Stimulated activated CD8-positive, alpha-beta memory T cell treated with anti-CD3 and anti-CD28 coated beads, Interleukin-4, amount 100 ng/mL, for 1 hour (primary cell): ENCODE data around the gene WNT11.

Experiments used
- DNase-seq, 2 donors: peaks; one replicate each; pipeline ENCODE4 v3.0.0-alpha.2; 2020; ENCODE audit warnings: low read depth in 2 of 2, low spot score in 1 of 2

Gene WNT11

DNA sequence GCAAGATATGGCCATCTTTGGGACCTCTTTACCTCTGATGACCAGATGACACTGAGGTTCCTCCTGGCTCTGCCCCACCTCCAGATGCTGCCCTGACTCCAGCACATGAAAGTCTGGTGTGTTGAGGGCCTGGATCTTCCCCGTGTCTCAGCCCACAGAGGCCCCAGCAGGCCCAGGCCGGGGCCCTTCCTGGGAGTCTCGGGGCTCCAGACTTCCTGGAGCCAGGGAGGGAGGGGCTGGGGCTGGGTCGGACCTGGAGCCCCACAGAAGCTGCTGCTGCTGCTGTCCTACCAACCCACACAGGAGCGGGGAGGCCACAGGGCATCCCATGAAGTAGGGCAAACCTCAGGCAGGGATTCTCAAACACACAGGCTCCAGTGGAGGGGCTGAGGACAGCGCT lies 32.2 kb upstream of the WNT11 start:
- DNase-seq: no peak

DNA sequence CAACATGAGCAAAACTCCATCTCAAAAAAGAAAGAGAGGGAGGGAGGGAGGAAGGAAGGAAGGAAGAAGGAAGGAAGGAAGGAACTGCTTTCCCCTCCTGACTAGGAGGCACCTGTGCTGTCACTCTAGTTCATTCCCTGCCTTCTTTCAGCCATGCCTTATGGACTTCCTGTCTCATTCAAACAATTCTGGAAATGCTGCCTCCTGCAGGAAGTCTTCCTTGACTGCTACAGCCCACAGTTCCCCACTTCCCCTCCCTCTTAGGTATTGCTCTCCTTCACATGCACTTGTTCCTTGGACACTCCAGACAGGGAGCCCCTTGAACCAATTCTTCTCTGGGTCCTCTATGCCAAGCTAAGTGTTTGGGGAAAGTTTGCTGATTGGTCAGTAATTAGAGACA lies 31.6 kb upstream of the WNT11 start:
- DNase-seq: no peak

DNA sequence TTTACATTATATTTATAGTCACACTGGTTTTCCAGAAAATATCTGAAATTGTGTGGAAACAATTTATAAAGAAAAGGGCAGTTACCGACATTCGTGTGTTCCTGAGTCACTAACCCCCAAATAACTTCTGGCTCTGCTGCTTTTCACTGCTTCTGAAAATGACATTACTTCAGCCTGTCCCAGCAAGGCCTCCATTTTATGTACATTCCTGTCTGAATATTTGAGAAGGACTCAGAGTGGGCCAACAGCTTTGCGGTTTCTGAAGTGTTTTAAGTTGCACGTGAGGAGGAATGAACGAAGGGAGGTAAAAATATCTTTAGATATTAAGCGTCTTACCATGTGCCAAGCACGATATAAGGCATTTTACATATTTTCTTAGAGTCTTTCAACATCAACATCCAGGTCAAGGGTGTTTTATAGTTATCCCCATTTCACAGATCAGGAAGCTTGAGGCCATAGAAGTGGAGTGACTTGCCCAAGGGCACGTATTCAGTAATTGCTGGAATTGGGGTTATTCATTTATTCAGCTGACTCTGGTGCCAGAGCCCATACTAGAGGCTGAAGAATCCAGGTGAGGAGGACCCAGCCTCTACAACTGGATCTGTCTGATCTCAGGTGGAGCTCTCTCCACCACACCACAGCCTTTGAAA lies 30.8 kb upstream of the WNT11 start:
- no peak for DNase-seq

DNA sequence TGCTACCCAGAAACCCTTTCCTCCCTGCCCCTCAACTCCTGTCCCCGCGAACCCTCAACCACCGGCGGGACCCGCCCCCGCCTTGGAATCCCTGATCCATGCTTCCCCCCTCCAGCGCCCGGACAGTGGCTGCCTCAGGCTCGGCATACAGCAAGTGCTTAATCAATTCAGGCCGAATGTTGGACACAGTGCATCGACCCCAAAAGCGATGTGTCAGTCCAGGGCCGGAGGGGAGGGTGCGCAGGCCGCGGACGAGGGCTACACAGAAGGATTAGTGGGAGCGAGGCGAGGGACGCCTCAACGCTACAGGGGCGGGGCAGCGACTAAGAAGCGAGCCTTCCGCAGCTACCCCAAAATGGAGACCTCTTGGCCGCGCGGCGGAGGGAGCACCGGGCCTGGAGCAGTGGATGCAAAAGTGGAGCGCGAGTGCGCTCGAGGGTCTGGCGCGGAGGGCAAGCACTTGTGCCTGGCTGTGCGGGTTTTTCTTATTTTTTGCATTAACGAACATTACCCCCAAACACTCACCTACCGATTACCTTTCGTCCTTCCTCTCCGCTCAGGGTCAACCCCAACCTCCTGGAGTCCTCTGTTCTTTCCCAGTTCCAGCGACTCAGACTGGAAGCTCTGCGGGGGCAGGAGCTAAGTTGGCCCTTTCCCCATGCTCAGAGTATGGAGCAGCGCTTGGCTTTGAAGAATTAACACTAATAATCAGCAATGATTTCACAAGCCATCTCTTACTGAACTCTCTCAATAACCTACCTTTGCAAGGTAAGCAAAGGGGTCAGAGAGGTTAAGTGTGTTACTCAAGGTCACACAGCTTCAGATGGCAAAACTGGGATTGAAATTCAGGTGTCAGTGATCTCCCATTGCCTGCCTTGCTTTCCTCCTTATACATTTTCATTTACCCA lies 30.0 kb upstream of the WNT11 start:
- DNase-seq: no peak

DNA sequence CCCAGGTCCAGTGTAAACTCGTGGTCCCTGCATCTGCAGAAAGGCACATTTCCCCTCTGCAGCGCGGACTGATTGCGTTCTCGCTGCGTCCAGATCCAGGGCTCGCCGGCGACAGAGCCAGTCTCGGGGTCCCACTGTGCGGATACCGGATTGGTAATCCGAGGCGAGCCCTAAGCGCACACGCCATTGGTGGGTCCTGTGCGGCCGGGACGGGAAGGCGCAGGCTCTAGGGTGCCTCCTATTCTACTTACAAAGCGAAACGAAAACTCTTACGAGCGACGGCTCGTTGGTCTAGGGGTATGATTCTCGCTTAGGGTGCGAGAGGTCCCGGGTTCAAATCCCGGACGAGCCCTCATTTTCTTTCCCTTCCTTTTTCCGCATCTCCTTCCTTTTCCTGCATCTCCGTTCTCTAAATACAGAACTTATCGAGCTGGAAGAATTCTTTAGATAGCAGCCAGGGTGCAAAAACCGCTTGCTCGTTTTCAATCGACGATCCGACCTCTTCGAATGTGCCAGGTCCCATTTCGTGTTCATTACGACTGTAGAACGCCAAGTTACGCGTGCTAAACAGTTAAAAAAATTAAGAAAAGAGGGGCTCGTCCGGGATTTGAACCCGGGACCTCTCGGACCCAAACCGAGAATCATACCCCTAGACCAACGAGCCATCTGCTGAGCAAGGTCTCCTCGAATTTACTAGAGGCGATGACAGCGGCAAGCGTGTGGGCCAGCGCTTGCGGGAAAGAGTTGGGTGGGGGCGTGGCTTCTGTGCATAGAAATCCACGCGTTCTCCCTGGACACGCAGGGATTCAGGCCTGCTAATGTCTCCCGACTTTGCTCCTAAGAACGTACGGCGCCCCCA lies 29.2 kb upstream of the WNT11 start:
- peak; percentile 80 to 85 for DNase-seq

DNA sequence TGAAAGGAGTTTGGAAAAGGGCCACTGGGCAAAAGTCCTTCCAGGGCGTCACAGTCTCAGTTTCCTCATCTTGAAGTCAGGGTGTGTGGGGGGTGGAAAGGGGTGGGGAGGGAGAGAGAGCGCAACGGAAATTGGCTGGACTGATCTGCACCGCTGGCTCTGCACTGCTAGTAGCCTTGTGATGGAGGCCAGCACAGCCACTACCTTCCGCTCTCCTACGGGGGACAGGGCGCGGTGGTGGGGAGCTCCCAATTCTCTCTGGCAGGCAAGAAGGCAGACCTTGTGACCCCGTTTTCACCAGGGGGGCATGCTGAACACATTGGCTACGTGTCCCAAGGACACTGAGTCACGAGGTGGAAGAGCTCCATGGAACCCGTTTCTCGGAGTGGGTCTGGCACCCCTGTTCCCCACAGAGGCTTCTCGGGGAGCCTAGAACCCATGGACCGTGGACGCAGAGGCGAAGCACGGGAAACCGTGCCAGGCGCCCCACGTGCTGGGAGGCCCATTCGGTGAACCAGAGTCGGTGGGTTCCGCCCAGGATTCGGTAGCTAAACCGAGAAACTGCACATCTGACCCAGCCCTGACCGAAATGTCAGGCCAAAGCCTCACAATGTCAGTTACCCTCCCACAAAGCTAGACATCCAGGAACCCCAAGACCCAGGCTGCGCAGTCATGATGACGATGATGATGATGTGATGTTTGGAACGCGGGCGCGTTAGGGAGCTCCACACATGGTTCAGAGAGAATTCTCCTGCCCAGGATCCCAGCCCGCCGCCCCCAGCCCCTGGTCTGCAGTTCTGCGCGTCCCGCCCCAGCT lies 28.3 kb upstream of the WNT11 start:
- DNase-seq: no peak

DNA sequence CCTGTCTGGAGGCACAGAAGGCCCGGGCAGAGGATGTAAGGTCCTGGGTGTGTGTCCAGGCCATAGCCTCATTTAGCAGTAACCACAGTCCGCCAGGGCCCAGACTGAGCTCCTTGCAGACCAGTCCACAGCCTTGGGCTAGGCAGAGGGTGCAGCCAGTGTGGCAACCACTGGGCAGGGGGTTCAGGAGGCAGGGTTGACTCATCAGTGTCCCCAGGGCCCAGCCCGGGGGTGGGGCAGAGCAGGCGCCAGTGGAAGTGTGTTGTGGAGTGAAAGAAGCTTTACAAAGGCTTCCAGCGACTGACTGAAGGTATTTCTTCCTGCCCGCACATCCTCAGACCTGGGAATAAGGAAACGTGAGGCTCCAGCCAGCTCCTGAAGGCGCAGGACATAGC lies 27.7 kb upstream of the WNT11 start:
- DNase-seq: no peak

DNA sequence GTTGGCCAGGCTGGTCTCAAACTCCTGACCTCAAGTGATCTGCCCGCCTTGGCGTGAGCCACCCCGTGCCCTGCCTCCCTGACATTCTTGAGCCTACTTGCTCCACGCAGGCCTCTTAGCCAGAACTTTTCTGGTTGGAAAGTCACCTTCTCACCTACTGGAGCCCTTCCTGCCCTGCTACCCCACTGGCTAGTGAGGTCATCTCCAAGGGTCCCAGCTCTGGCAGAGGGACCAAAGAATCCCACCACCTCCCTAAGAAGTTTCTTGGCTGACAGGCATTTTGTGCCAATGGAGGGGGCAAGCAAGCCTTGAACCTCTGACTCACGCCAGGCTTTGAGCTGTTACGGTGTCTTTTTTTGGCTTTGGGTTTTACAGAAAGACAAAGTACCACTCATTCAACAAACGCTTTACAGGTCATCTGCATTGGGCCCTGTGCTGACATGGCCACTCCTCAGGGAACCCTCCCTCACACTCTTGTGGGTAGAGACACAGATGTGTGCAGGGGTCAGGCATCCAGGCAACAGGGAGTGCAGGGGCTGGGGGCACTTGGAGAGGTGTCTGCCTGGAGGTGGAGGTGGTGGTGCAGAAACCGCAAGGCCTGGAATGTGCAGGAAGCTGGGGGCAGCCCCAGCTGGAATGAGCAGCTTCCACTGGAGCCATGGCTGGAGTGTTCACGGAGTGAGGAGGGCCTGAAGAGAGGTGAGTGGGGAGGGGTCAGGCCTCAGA lies 27.1 kb upstream of the WNT11 start:
- no peak for DNase-seq

DNA sequence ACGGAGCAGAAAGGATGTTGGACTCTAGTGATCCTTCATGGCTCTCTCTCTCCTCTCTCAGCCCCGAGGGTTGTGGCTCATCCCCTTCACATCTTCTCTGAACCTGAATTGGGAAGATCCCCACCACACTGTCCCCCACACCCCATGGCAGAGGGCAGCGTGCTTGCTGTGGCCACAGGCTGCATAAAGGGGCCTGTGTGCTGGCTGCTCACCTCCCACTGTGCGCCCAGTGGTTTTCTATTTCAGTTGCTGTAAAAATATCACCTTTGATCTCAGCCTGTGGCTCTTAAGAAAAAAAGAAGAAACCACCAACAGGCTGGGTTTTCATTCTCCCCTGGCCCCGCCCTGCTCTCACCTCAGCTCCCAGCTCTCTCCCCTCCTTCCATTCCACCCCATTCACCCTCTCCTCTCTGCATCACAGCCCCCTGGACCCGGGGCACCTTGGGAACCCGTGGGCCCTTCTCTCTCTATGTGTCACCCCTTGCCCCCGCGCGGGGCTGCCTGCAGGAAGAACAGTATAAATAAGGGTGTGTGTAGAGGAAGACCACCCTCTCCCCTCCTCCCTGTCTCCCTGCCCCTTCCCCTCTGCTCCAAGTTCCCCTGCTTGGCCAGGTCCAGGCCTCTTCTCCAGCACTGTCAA lies 25.8 kb upstream of the WNT11 start:
- no peak for DNase-seq

DNA sequence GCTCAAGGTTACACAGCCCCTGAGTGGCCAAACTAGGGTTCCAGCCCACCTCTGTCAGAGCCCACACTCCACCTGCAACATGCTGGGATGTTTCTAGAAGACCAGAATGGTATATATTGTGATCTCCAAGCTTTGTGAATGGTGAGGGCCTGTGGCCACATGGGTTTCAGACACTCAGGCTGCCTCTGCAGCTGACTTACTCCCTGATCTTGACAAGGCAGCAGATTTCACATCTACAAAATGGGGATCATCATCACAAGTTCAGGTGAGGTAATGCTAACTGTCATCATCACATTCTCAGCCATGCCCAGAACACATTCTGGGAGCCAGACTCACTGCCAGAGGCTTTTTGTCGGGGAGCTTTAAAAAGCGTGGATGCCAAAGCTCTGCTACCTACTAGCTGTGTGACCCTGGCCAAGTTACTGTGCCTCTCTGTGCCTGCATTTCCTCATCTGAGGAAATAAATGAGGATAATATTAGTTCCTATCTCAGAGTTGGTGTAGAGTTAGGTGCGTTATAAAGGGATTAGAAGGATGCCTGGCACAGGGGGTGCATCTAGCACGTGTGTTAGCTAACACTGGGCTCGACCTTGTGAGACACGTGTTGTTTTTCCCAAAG lies 24.9 kb upstream of the WNT11 start:
- DNase-seq: no peak

DNA sequence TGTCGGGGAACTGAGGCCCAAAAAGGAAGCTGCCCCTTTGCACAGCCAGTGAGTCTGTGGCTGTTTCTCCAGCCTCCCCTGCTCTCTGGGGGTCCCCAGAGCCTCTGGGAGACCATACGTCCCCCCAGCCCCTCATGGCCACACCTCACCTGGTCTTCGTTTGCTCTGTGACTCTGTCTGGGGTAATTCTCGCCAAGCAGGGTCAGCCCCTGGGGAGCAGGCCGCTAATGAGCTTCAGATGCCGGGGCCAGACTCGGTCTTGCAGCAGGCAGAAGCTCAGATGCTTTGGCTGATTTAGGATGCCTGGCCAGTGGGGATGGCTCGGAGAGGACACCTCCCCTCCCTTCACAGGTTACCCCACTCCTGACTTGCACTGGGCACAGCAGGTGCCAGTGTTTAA lies 24.1 kb upstream of the WNT11 start:
- DNase-seq: no peak

DNA sequence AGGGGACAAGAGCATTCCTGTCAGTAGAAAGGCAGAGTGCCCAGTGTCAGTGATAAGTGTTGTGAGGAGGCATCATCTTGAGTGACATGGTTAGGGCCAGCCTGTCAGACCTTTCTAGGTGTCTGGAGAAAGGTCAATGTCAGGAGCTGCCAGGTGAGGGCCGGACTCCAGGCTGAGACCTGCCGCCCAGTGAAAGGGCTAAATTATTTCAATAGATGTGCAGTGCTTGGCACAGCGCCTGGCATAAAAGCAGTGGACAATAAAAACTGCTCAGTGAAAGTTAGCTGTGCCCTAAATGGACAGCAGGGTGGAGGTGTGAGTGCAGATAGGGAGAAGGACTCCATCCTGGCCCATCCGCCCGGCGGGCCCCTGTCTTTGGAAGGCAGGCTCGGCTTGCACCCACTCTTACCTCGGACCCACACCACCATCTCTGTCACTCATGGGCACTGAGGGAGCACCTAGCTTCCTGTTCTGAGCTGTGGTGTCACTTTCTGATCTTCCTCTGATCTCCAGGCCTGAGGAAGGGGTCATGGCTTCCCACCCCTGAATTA lies 23.5 kb upstream of the WNT11 start:
- DNase-seq: no peak

DNA sequence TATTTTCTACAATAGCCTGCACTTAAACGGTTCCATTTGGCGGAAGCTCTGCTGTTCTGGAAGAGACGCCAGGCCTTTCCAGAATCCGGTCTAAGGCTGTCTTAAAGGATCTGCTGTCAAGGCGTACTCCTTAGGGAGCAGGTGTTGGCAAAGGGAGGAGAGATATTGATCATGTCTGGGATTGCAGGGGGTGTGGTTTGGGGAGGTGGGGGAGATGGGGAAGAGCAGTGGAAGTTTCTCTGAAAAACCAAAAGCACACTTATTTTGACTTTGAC lies 22.5 kb upstream of the WNT11 start:
- DNase-seq: no peak

DNA sequence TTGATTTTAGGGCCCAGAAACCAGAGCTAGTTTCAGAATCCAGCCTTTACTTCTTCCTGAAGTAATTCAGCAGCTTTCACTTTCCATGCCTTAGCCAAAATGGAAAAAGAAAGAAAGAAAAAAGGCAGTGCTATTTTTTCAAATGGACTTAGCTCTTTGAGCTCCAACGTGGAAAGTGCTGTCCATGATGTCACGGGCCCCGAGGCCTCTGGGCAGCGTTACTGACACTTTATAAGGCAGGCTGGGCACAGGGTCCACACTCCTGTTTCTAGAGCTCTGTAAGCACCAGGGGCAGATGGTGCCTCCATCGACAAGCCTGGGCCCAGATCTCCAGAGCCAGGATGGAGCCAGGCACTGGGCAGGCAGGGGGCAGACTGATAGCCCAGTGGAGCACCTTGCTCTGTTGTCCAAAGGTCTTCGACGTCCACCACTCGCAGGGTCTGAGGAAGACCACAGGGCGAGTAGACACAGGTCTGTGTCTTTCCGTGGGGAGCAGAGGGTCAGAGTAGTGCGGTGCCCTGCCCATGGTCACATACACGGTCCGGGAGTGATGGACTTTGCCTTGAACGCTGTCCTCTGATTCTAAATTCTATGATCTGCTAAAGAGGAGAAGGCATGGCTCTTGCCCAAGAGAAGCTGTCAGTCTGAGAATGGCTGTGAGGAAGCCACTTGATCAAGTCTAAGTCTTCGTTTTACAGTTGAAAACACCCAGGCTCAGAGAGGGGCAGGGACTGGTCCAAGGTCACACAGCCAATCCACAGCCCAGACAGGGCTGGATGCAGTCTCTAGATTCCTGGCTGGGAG lies 22.0 kb upstream of the WNT11 start:
- DNase-seq: no peak

DNA sequence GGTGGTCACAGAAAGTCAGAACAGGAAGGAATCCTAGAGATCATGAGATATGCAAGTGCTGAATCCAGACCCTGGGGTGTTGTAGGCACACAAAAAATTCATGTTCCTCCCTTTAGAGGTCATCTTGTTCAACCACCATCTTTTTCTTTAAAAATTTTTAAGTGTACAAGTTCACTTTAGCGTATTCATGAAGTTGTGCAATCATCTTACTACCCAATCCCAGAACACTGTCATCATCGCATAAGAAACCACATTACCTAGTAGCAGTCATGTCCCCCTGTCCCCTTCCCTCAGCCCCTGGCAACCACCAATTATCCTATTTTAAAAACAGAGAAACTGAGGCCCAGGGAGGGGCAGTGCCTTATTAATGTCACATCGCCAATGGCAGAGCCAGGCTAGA lies 20.3 kb upstream of the WNT11 start:
- no peak for DNase-seq

DNA sequence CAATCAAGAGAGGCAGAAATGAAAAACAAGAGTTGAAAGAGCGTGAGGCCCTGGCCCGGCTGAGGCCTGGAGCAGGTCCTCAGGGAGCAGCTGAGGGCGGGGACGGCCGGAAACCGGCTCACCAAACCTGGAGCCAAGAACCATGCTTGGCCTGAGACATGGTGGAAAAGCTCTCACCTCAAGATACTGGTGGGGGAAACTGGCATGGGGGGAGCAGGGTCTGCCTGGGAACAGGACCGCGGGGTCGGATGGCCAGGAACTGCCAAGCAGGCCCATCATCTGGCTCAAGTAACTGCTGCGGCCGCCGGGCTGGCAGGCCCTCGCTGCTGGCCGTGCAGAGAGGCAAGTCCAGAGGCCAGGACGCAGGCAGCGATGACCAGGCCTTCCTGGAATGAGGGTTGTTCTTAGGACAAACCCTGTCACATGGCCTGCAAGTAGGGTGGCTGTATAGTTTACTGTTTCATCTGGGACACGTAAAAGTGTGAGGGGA lies 18.9 kb upstream of the WNT11 start:
- DNase-seq: no peak

DNA sequence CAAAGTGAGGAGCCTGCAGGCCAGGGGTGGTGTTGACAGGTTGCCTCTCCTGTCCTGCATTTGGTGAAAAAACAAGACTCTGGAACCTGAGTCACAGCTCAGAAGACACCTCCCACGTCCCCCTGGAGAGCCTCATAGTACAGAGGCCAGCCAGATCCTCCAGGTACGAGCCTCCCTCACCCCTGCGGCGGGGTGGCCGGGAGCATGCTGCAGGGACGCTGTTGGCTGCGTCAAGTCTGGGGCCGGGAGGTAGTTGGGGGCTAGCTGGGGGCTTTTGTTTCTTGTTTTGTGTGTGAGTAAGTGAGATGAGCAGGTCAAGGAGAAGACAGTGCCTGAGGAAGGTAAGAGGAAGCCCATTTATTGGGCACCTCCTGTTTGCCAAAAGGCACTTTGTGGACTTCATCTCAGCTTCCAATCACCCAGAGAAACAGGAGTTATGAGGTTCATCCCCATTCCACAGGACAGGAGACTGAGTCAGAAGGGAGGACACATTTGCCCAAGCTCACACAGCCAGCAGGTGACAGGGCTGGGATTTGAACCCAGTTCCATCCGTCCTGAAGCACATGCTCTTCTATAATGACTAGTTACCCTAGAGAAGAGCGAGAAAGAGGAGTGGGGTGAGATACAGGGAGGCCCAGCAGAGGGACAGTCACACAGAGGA lies 18.3 kb upstream of the WNT11 start:
- no peak for DNase-seq

DNA sequence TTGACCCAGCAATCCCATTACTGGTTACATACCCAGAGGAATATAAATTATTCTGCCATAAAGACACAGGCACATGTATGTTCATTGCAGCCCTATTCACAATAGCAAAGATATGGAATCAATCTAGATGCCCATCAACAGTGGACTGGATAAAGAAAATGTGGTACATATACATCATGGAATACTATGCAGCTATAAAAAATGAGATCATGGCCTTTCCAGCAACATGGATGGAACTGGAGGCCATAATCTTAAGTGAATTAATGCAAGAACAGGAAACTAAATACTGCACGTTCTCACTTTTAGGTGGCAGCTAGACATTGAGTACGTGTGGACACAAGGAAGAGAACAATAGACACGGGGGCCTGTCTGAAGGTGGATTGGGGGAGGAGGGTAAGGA lies 15.1 kb upstream of the WNT11 start:
- DNase-seq: no peak
